ENCODE results near the gene LRRC14B. TPM values are rescaled to one million over a fixed set of nuclear protein-coding genes. Genes with fewer than 3 reads are reported as not detected.
"Not testable (repeated sequence)": the region's sequence is repeated elsewhere in the genome, so short reads cannot be mapped to it uniquely, and the experiment has no call there.

Gene LRRC14B
- total RNA-seq, 1 experiment from 2014 or later: not detected

DNA sequence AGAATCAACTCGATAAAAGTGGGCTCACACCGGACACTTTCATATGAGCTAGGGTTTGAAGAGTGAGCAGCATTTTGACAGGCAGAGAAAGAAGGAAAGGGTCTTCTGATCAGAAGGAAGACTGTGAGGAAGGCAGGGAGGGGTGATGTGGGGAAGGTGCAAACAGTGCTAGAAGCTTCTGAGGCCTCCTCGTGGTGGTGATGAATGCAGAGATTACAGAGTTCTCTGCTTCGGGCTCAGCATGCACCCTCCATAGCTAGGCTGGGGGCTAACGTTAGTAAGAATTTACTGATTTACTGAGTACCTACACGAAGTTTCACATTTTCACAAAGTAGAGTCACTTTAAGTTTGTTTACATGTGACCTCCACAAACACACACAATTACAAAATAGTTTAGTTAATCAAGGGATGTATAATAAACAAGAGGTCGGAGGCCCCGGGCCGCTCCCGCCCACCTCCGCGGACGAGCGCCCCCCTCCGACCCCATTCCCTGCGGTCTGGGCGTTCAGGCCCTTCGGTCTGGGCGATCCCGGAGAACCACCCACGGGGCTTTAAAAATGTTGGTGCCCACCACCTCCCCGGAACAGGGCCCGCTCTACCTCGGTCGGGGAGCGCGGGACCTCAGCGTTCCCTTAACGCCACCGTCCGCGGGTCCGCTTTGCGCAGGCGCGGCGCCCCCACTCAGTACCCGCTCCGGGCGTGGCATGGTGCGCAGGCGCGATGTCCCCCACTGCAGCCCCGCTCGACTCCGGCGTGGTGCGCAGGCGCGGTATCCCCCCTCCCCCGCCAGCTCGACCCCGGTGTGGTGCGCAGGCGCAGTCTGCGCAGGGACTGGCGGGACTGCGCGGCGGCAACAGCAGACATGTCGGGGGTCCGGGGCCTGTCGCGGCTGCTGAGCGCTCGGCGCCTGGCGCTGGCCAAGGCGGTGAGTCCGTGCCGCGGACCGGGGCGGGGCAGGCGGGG lies 26.5 kb downstream of the LRRC14B start, which contains the start of the genes CCDC127 and SDHA:
Gene CCDC127 (minus strand): TSS at position 660 of the 963 bp plus-strand sequence. CDS start 1,304 bp downstream, outside the sequence.
Gene SDHA (plus strand): TSS at position 827 of the 963 bp plus-strand sequence. CDS start 36 bp downstream, at position 863.
- H3K4me3 Mint-ChIP-seq (ENCODE audit: unreplicated experiment): peak within 1 kb of the TSS; percentile 84
- H3K27ac Mint-ChIP-seq (ENCODE audit: low read depth, unreplicated experiment): peak within 1 kb of the TSS; percentile 77
- ChIA-PET POLR2A (interaction anchor here (0.6 to 3.0 kb wide), 12 partner anchors 8 to 1112 kb away, joined by 3 to 29 read pairs (median 4); partner anchors contain the start of genes LRRC14B and PDCD6), CTCF (interaction anchor here (0.6 to 0.9 kb wide), 3 partner anchors 10 to 1816 kb away, joined by 3 to 4 read pairs (median 3); partner anchors contain the start of gene PDCD6)
- intact Hi-C loops (cut with micrococcal nuclease): loop anchor here (2.0 kb wide), 1 partner anchor 29 kb away; no protein-coding TSS in a partner anchor
- TSS peak; percentile 46 for BruUV-seq (replicated peaks)
- not testable (repeated sequence) for H3K27me3 Mint-ChIP-seq (ENCODE audit: insufficient read depth, unreplicated experiment); H3K9me3 Mint-ChIP-seq (ENCODE audit: unreplicated experiment)
- H3K36me3 Mint-ChIP-seq (ENCODE audit: insufficient read depth, unreplicated experiment): peaks cover 26% of the 10 kb centered on the region
- peaks cover 15% of the 10 kb centered on the region for H3K4me1 Mint-ChIP-seq (ENCODE audit: insufficient read depth, unreplicated experiment)
- peak; percentile 91 for DNase-seq (ENCODE audit: unreplicated experiment)
- TF ChIP-seq, protein P1, sequence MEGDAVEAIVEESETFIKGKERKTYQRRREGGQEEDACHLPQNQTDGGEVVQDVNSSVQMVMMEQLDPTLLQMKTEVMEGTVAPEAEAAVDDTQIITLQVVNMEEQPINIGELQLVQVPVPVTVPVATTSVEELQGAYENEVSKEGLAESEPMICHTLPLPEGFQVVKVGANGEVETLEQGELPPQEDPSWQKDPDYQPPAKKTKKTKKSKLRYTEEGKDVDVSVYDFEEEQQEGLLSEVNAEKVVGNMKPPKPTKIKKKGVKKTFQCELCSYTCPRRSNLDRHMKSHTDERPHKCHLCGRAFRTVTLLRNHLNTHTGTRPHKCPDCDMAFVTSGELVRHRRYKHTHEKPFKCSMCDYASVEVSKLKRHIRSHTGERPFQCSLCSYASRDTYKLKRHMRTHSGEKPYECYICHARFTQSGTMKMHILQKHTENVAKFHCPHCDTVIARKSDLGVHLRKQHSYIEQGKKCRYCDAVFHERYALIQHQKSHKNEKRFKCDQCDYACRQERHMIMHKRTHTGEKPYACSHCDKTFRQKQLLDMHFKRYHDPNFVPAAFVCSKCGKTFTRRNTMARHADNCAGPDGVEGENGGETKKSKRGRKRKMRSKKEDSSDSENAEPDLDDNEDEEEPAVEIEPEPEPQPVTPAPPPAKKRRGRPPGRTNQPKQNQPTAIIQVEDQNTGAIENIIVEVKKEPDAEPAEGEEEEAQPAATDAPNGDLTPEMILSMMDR (IDR thresholded peaks at IDR 0.05; ENCODE audit: unreplicated experiment): peak; percentile 20

DNA sequence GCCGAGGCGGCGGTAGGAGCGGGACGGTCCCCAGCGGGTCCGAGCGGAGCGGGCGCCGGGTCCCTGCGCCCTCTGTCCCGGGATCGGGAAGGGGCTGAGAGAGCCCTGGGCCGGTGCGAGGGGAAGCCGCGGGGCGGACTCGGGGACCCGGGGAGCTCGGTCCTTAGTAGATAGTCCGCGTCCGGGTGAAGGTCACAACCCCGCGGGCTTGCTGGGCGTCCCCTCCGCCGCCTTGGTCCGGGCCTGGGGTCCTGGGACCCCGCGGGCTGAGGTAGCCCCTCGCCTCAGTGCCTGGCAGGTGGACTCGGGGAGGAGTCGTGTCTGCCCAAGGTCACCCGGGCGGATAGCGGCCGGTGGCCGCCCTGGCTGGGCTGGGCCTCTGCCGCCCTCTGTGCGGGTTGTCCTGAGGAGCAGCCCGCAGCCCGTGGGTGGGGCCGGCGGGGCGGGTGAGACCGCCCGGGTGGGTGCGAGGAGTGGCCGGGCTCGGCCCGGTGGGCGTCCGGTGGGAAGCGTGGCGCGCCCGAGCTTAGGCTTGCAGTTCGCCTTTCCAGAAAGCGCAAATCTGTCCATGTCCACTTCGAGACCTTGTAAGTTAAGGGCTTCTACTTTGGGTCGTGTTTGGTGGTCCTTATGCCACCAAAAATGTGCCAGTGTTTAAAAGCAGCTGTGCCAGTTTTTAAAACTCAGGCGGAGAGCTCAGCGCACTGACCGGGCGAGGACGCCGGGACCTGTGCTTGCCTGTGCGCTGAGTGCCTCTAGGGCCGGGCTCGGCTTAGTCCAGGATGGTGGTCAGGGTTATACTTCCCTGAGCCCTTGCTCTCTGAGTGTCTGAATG lies 27.4 kb downstream of the LRRC14B start:
- peak; percentile 46 for DNase-seq (ENCODE audit: unreplicated experiment)
- Mint-ChIP-seq H3K9me3 (ENCODE audit: unreplicated experiment) (no peaks in the 10 kb centered on the region), H3K27ac (ENCODE audit: low read depth, unreplicated experiment) (peak overlapping the region; percentile 77), H3K4me3 (ENCODE audit: unreplicated experiment) (peak overlapping the region; percentile 84), H3K36me3 (ENCODE audit: insufficient read depth, unreplicated experiment) (peaks cover 27% of the 10 kb centered on the region), H3K27me3 (ENCODE audit: insufficient read depth, unreplicated experiment) (no peaks in the 10 kb centered on the region), H3K4me1 (ENCODE audit: insufficient read depth, unreplicated experiment) (peaks cover 24% of the 10 kb centered on the region)
- ChIA-PET CTCF (interaction anchor here (0.6 to 1.5 kb wide), 6 partner anchors 11 to 1815 kb away, joined by 3 to 4 read pairs (median 4); no protein-coding TSS in a partner anchor), POLR2A (interaction anchor here (0.5 to 3.0 kb wide), 16 partner anchors 8 to 1112 kb away, joined by 3 to 29 read pairs (median 4); partner anchors contain the start of genes LRRC14B and PDCD6)
- BruUV-seq (replicated peaks): no TSS peak
- intact Hi-C loops (cut with micrococcal nuclease): loop anchor here (2.0 kb wide), 1 partner anchor 30 kb away; no protein-coding TSS in a partner anchor
- TF ChIP-seq, protein P1 (IDR thresholded peaks at IDR 0.05; ENCODE audit: unreplicated experiment): no peak

DNA sequence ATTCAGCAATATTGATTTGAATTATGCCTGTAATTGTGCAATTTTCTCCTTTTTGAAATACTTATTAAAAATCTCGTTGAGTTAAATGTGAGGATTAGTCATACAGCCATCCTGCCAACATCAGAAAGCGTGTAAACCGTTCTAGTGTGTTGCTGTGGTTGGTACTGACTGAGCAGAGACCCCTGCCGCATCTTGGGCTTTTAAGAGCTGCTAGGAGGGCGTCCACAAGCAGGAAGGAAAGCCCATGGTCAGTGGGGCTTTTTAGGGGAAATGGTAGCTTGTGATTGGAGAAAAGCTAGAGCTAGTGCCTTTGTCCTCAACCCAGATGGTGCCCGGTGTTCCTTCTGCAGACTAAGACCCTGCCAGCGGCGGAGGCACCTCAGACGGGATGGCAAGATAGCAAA lies 28.2 kb downstream of the LRRC14B start:
- ChIA-PET CTCF (interaction anchor here (0.6 to 1.5 kb wide), 2 partner anchors 31 to 45 kb away, joined by 3 to 4 read pairs; no protein-coding TSS in a partner anchor), POLR2A (interaction anchor here (0.5 to 3.0 kb wide), 9 partner anchors 27 to 285 kb away, joined by 3 to 29 read pairs (median 5); partner anchors contain the start of gene PDCD6)
- no peaks in the 10 kb centered on the region for H3K9me3 Mint-ChIP-seq (ENCODE audit: unreplicated experiment)
- peak overlapping the region; percentile 71 for H3K27ac Mint-ChIP-seq (ENCODE audit: low read depth, unreplicated experiment)
- peaks cover 22% of the 10 kb centered on the region for H3K36me3 Mint-ChIP-seq (ENCODE audit: insufficient read depth, unreplicated experiment)
- TF ChIP-seq, protein P1 (IDR thresholded peaks at IDR 0.05; ENCODE audit: unreplicated experiment): no peak
- peak overlapping the region; percentile 84 for H3K4me3 Mint-ChIP-seq (ENCODE audit: unreplicated experiment)
- BruUV-seq (replicated peaks): TSS peak; percentile 33
- peaks cover 24% of the 10 kb centered on the region for H3K4me1 Mint-ChIP-seq (ENCODE audit: insufficient read depth, unreplicated experiment)
- intact Hi-C loops (cut with micrococcal nuclease): loop anchor here (2.0 kb wide), 1 partner anchor 31 kb away; no protein-coding TSS in a partner anchor
- no peaks in the 10 kb centered on the region for H3K27me3 Mint-ChIP-seq (ENCODE audit: insufficient read depth, unreplicated experiment)
- DNase-seq (ENCODE audit: unreplicated experiment): peak; percentile 52

All from MCF 10A (cell line).